Testis (tissue), 5 donors: ENCODE results near the gene ADRA1B. TPM values are rescaled to one million over a fixed set of nuclear protein-coding genes. Genes with fewer than 3 reads are reported as not detected.

Source experiments
- DNase-seq: peaks from one replicate; pipeline ENCODE4 v3.0.0-alpha.2; 2019
- H3K27ac ChIP-seq, 2 donors: fragments of 200-600 bp; sonication (generic); one replicate each; pipeline ENCODE4 v1.5.1; 2019
- H3K27me3 ChIP-seq: fragments of 200-600 bp; sonication (generic); one replicate; pipeline ENCODE4 v1.5.1; 2019
- H3K36me3 ChIP-seq: fragments of 200-600 bp; sonication (generic); one replicate; pipeline ENCODE4 v1.5.1; 2017; ENCODE audit warnings: low read depth; ENCODE audit errors: missing control alignments
- H3K4me1 ChIP-seq: fragments of 200-600 bp; sonication (generic); one replicate; pipeline ENCODE4 v1.5.1; 2019
- H3K4me3 ChIP-seq, 2 donors: fragments of 200-600 bp; sonication (generic); one replicate each; pipeline ENCODE4 v1.5.1; 2017 to 2019
- H3K9me3 ChIP-seq: fragments of 200-600 bp; sonication (generic); one replicate; pipeline ENCODE4 v1.5.1; 2017
- CTCF ChIP-seq, 3 experiments: fragments of 450-650 bp in 2 of 3; fragments of 200-600 bp in 1 of 3; sonication (generic) in 1 of 3; IDR thresholded peaks; one replicate each; pipeline ENCODE4 v1.5.1; 2016 to 2019; ENCODE audit warnings: antibody characterized with exemption in 3 of 3, mild to moderate bottlenecking in 2 of 3, moderate library complexity in 1 of 3
- POLR2A ChIP-seq: fragments of 450-650 bp; IDR thresholded peaks from one replicate; pipeline ENCODE4 v1.6.1; 2017; ENCODE audit warnings: antibody characterized with exemption, mild to moderate bottlenecking, moderate library complexity
- WGBS, 2 donors: methylation state at CpG; one replicate each; pipeline ENCODE4 v1.1.5; 2018; 5-methylcytosine and 5-hydroxymethylcytosine counted together
- intact Hi-C: fragments of 100-400 bp; cut with DNase I; formaldehyde crosslinking; loops from one replicate; pipeline ENCODE4 v1.15.1; 2023; ENCODE audit warnings: low total_unique reads
- long read RNA-seq, 2 donors: transcript quantifications; one replicate each; lab custom pipeline, GENCODE V29; 2026
- polyA plus RNA-seq: library from polyadenylated mRNA; stranded (reverse); fragments of 350-450 nt; fragmentation: Illumina TruSeq; extraction: RNeasy Lipid Tissue Mini Kit (QIAGEN cat#74804); gene quantifications from one replicate; pipeline ENCODE4 v1.2.3, GENCODE V29; 2014; ENCODE audit warnings: low read depth, low replicate concordance; ENCODE audit not compliant: insufficient read depth
- total RNA-seq, 2 donors: library from RNA; depleted of rRNA; stranded (reverse); fragments of >200 nt; gene quantifications; one replicate each; pipeline ENCODE4 v1.2.3, GENCODE V29; 2016

Gene ADRA1B
- 1 to 10 TPM in 1 of 2 donors, under 1 TPM in 1; 0.93 to 1.2 TPM for total RNA-seq
- polyA plus RNA-seq, result 1.1 TPM
- long read RNA-seq, donor 1, result 0 reads
- long read RNA-seq, donor 2, result 0 reads

GRCh38 chr5:159915904-159916840 is at the start of gene ADRA1B:
Gene ADRA1B (plus strand): TSS chr5:159916482. CDS start chr5:159916906, 424 bp downstream.
- Histone ChIP-seq H3K27me3 (no peaks in the 10 kb centered on the region), H3K4me1 (peaks cover 6% of the 10 kb centered on the region), H3K27ac (no peak within 1 kb of the TSS), H3K36me3 (no peaks in the 10 kb centered on the region), H3K4me3 (peak within 1 kb of the TSS; percentile 47), H3K9me3 (no peaks in the 10 kb centered on the region)
- intact Hi-C loops, result loop anchor here (10.0 kb wide), 1 partner anchor 471 kb away; no protein-coding TSS in a partner anchor
- peak; percentile 22 to 58 (median 46) for TF ChIP-seq CTCF (IDR thresholded peaks at IDR 0.05)
- no peak for TF ChIP-seq POLR2A
- peak; percentile 65 for DNase-seq
- whole genome bisulfite sequencing, 2 donors, result 2 to 10% methylated on average over 9 to 80 of the region's 81 CpGs

DNA sequence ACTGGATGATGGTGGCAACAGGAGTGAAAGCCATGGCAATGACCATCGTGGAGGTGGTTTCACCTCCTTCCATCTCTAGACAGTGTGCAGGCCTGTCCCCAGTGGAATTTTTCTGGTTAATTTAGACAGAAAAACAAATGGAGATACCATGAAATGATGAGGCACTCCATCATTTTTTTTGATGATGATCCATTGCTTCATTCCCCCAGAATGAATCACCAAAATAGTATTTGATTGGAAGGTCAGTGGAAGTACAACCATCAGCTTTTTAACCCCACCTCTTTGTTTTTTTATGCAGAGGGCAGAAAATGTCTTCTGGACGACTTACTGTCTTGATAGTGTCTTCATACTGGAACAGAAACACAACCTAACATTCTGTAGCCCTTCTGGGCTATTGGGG is 42.6 kb upstream of the ADRA1B start:
- Histone ChIP-seq H3K36me3 (no peaks in the 10 kb centered on the region), H3K27ac (no peak overlapping the region), H3K4me3 (no peak overlapping the region), H3K9me3 (no peaks in the 10 kb centered on the region), H3K4me1 (peaks cover 13% of the 10 kb centered on the region), H3K27me3 (no peaks in the 10 kb centered on the region)
- WGBS, 2 donors, result 66 to 88% methylated on average over 2 of the region's 2 CpGs
- intact Hi-C loops, result no loop called here
- no peak for DNase-seq
- TF ChIP-seq POLR2A, result no peak
- TF ChIP-seq CTCF (IDR thresholded peaks at IDR 0.05), result no peak

GRCh38 chr5:159874263-159874662 is 42.0 kb upstream of the ADRA1B start:
- intact Hi-C loops, result no loop called here
- DNase-seq, result no peak
- TF ChIP-seq POLR2A, result no peak
- no peak for TF ChIP-seq CTCF (IDR thresholded peaks at IDR 0.05)
- Histone ChIP-seq H3K36me3 (no peaks in the 10 kb centered on the region), H3K4me1 (peaks cover 19% of the 10 kb centered on the region), H3K9me3 (no peaks in the 10 kb centered on the region), H3K27me3 (no peaks in the 10 kb centered on the region), H3K4me3 (no peak overlapping the region), H3K27ac (no peak overlapping the region)

GRCh38 chr5:159877016-159877415 is 39.3 kb upstream of the ADRA1B start:
- H3K4me1 ChIP-seq, result peaks cover 21% of the 10 kb centered on the region
- no peak overlapping the region for H3K4me3 ChIP-seq
- H3K27me3 ChIP-seq, result no peaks in the 10 kb centered on the region
- no peak overlapping the region for H3K27ac ChIP-seq
- DNase-seq, result no peak
- 61 to 74% methylated on average over 3 to 8 of the region's 8 CpGs for WGBS, 2 donors
- TF ChIP-seq CTCF (IDR thresholded peaks at IDR 0.05), result no peak
- no peak for TF ChIP-seq POLR2A
- no peaks in the 10 kb centered on the region for H3K36me3 ChIP-seq
- H3K9me3 ChIP-seq, result no peaks in the 10 kb centered on the region
- intact Hi-C loops, result no loop called here
